Stimulated activated CD4-positive, alpha-beta T cell treated with anti-CD3 and anti-CD28 coated beads, Interleukin-2, amount 100 ng/mL, for 24 hours (primary cell): ENCODE results near the gene ARL6IP6.
"Not testable (repeated sequence)": the region's sequence is repeated elsewhere in the genome, so short reads cannot be mapped to it uniquely, and the experiment has no call there.

Source experiments
- DNase-seq, 2 donors: peaks; one replicate each; pipeline ENCODE4 v3.0.0-alpha.2; 2020

ARL6IP6 gene

DNA sequence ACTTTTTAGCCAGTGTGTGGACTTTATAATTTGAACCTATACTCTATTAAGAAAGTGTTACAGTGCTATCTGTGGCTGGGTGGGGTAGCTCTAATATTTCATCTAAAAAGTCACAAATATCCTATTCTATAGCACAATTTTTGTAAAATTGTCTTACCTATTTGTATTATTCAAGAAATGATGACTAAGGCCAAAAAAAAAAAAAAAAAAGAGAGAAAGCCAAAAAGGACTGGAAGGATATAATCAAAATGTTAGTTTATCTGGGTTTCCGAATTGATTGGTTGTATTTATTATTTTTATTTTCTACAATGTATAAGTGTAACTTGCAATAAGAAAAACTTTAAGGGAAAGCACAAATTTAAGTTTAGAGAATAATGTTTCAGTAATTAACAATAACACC, 5.5 kb downstream of the ARL6IP6 start:
- no peak for DNase-seq

GRCh38 chr2:152729844-152730243, 11.4 kb downstream of the ARL6IP6 start:
- DNase-seq: no peak

DNA sequence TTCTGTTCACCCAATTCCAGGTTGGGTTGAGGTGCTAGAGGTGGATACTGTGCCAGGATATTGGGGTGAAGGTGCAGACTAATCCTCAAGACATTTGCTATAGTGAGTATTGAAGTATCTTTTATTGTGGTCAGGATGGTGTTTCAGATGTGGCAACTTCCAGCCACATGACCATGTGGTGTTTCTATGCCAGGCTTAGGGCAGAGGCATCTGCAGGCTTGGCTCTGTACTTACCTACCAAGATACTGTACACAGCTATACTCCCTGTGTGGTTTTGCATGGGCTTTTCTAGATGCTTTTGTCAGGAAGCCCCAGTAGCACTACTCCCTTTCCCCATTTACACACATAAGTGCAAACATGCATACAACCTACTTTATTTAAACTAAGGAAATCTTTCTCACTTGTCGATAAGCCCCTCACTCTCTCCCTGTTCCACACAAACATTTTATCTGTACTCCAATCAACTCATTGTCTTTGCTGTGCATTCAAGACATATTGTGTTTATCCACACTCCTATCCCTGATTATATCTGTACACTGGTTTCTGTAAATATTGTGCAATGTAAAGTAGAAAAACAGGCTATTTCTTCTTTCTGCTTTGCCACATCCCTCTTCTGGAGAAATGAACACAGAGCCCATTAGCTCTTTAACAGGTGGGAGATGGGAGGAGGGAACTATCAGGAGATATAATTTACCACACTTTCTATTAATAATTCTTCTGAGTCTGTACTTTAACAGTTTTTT, 12.3 kb downstream of the ARL6IP6 start:
- DNase-seq: peak in 1 of 2 donors; percentile 24

DNA sequence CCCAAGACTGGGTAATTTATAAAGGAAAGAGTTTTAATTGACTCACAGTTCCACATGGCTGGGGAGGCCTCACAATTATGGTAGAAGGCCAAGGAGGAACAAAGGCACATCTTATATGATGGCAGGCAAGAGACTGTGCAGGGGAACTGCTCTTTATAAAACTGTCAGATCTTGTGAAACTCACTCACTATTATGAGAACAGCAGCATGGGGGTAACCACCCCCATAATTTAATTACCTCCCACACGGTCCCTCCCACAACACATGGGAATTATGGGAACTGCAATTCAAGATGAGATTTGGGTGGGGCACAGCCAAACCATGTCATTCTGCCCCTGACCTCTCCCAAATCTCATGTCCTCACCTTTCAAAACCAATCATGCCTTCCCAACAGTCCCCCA, 19.1 kb downstream of the ARL6IP6 start:
- DNase-seq: not testable (repeated sequence)

DNA sequence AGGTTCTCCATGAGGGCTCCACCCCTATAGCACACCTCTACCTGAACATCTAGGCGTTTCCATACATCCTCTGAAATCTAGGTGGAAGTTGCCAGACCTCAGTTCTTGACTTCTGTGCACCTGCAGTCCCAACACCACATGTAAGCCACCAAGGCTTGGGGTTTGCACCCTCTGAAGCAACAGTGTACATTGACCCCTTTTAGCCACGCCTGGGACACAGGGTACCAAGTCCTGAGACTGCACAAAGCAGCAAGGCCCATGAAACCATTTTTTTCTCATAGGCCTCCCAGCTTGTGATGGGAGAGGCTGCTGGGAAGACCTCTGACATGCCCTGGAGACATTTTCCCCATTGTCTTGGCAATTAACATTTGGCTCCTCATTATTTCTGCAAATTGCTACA, 20.0 kb downstream of the ARL6IP6 start:
- DNase-seq: no peak

DNA sequence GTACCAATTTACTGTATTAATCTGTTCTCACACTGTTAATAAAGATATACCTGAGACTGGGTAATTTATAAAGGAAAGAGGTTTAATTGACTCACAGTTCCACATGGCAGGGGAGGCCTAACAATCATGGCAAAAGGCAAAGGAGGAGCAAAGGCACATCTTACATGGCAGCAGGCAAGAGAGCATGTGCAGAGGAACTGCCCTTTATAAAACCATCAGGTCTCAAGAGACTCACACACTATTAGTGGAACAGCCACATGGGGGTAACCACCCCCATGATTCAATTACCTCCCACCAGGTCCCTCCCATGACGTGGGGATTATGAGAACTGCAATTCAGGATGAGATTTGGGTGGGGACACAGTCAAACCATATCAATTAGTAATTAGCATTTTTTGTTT, 21.3 kb downstream of the ARL6IP6 start:
- DNase-seq: not testable (repeated sequence)

DNA sequence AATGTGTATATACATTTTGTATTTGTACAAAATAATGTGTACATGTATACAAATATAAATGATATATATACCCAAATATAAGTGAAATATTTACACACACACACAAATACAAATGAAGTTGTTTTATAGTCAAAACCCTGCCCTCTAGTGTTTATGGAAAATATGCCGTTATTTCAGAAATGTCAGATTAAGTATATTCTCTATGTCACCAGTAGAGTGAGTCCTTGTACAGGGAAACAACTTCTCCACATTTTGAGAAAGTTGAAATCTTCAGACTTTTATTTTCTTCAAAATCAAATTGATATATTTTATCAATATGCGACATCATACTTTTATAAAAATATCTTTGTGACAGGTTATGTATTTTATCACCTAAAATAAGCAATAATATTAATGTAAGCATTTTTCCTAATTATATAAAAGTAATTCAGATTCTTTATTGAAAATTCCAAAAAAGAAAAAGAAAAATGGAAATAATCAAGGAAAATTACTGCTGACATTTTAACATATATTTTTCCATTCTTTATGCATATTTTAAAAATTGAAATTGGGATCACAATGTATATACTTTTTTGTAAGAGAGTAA, 22.4 kb downstream of the ARL6IP6 start:
- no peak for DNase-seq

GRCh38 chr2:152743002-152743401, 24.6 kb downstream of the ARL6IP6 start:
- no peak for DNase-seq

DNA sequence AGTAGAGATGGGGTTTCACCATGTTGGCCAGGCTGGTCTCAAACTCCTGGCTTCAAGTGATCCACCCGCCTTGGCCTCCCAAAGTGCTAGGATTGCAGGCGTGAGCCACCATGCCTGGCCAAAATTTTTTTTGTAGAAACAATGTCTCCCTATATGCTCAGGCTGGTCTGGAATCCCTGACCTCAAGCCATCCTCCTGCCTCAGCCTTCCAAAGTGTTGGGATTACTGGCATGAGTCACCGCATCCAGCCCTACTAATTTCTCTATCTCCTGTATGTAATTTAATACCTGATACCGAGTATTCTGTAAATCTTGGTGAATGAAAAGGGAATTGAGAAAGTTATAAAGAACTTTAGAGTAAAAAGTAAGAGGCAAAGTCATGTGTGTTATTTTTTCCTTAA, 29.3 kb downstream of the ARL6IP6 start:
- not testable (repeated sequence) for DNase-seq

GRCh38 chr2:152755029-152755428, 36.6 kb downstream of the ARL6IP6 start:
- DNase-seq: peak in 1 of 2 donors; percentile 4

DNA sequence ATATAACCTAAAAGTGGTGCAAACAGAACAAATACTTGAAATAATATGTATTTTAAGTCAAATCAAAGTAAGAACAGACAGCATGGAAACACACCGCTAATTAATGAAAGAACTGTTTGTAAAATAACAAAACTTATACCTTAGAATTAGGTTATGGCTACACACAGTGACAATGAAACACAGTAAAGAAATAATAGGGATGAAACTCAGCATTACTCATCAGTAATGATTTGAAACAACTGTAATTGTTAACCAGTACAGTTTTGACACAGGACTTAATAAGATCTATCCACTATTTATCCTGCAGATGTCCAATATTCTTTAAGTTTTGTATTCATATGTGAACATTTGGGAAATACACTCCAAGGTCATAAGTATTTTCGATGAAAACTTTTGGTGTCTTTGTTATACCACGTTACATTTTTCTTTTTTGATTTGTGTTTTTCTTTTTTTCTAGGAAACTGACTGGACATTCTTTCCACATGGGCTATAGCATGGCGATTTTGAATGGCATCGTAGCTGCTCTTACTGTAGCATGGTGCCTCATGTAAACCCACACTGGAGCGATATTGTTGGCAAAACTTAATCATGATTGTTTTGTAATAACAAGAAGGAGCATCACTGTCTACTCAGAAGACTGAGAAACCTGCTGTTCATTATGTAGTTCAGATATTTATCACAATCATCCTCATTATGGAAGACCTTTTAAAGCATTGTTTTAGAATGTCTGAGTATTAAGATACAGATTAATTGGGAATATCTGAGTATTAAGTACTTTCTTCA, 41.1 kb downstream of the ARL6IP6 start:
- no peak for DNase-seq

- no peak for DNase-seq
Observed at GRCh38 chr2:152761214-152761613, 42.8 kb downstream of the ARL6IP6 start.

GRCh38 chr2:152762202-152762601, 43.8 kb downstream of the ARL6IP6 start:
- no peak for DNase-seq

DNA sequence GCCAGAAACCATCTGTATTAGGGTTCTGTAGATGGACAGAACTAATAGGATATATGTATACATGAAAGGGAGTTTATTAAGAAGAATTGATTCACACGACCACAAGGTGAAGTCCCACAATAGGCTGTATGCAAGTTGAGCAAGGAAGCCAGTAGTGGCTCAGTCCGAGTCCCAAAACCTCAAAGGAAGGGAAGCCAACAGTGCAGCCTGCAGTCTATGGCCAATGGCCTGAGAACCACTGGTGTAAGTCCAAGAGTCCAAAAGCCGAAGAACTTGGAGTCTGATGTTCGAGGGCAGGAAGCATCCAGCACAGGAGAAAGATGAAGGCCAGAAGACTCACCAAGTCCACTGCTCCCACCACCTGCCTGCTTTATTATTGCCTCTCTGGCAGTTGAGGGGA, 44.8 kb downstream of the ARL6IP6 start:
- not testable (repeated sequence) for DNase-seq

- DNase-seq: no peak
Observed at GRCh38 chr2:152763651-152764050, 45.2 kb downstream of the ARL6IP6 start.

DNA sequence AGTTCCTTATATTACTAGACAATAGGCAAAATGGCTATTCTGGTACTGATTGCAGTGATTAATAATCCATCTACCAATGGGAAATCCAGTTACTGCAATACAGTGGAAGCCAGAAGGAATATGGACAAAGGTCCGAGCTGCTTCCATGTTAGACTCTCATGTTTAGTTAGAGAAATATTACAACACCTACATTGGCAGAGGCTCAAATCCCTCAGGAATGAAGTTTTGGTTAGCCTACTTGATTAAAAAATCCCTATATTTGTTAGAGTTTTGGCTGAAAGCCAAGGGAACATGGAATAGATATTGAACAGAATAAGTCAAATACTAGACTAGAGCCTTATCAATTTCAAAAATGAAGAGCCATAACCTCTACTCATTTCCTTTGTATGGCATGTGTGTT, 48.5 kb downstream of the ARL6IP6 start:
- no peak for DNase-seq

- no peak for DNase-seq
Observed at GRCh38 chr2:152781175-152781574, 62.8 kb downstream of the ARL6IP6 start.

DNA sequence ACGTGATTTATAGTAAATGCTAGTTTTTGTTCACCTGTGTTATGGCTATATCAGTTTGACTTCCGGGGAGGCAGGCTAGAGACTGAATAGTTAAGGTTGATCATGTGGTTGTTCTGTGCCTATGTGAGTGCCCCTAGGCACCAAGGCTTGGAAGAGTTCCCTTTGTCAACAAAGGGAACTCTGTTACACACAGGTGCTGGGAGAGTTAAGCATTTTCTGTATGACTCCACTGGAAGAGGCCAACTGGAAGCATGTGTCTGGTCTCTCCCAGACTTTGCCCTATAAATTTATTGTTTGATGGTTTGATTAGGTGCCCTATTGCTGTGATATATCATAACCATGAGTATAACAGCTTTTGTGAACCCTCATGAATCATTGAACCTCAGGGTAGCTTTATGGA, 63.8 kb downstream of the ARL6IP6 start:
- DNase-seq: no peak

- DNase-seq: no peak
Observed at GRCh38 chr2:152790883-152791282, 72.5 kb downstream of the ARL6IP6 start.

- no peak for DNase-seq
Observed at GRCh38 chr2:152791979-152792378, 73.6 kb downstream of the ARL6IP6 start.

DNA sequence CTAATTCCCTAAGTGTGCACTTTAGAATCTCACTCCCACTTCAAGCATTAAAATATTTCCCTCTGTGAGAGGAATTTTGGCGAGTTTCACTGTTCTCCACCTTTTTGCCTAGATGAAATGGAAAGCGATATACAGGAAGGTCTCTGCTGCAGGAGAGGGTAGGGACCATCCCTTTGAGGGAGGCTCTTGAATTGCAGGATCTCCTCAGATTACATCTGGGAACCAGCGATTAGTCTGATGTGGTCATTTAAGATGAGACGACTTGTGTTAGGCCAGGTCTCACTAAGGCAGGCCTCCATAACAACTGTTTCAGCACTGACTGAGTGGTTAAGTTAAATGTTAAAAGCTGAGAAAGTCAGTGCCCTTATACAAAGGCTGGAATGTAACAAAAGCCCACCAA, 74.6 kb downstream of the ARL6IP6 start:
- DNase-seq: no peak

DNA sequence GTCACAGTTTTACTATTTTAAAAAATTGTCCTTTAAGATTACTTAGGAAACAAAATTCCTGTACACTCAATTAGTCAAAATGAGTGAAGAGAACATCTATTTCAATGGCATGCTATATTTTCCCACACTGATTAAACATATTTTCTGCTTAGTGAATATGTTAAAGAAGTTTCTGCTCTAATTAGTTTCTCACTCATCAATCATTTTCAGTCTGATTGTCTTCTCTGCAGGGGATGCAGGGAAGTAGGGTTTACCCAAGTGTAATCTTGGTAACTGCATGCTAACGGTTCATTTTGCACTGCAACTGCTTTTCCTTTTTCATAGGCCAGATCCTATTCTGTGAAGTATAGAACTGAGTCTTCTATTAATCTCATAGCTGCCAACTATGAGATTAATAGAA, 78.5 kb downstream of the ARL6IP6 start:
- DNase-seq: no peak

DNA sequence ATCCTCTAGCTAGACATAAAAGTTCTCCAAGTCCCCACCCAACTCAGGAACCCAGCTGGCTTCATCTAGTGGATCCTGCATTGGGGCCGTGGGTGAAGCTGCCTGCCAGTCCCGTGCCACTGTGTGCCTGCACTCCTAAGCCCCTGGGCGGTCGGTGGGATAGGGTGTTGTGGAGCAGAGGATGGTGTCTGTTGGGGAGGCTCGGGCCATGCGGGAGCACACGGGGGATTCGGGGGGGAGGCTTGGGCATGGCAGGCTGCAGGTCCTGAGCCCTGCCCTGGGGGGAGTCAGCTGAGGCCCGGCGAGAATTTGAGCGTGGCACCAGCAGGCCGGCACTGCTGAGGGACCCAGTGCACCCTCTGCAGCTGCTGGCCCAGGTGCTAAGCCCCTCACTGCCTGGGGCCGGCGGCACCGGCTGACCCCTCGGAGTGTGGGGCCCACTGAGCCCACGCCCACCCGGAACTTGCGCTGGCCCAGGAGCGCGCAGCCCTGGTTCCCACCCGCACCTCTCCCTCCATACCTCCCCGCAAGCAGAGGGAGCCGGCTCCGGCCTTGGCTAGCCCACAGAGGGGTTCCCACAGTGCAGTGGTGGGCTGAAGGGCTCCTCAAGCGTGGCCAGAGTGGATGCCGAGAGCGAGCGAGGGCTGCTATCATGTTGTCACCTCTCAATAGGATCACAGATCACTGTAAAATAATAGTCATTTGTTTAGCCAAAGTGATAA, 86.4 kb downstream of the ARL6IP6 start:
- no peak for DNase-seq
